HUES64 (cell line): ENCODE data around the gene SPAAR.

Source experiments
- H3K27ac ChIP-seq: 2 replicates; pipeline ENCODE4 v1.7.0; 2013; ENCODE audit warnings: low read depth, low read length, inconsistent platforms
- H3K27me3 ChIP-seq: 2 replicates; pipeline ENCODE4 v1.6.1; 2013; ENCODE audit warnings: mild to moderate bottlenecking, low read length; ENCODE audit not compliant: insufficient read depth
- H3K36me3 ChIP-seq: 2 replicates; pipeline ENCODE4 v1.6.1; 2013; ENCODE audit warnings: mild to moderate bottlenecking, low read length; ENCODE audit not compliant: insufficient read depth
- H3K4me1 ChIP-seq: 2 replicates; pipeline ENCODE4 v1.6.1; 2013; ENCODE audit warnings: mild to moderate bottlenecking, low read length, moderate library complexity; ENCODE audit not compliant: insufficient read depth
- H3K4me3 ChIP-seq: 2 replicates; pipeline ENCODE4 v1.5.1; 2013; ENCODE audit warnings: mild to moderate bottlenecking, low read length, moderate library complexity
- H3K9ac ChIP-seq: 2 replicates; pipeline ENCODE4 v1.6.1; 2013; ENCODE audit warnings: mild to moderate bottlenecking, low read depth, low read length
- H3K9me3 ChIP-seq: 2 replicates; pipeline ENCODE4 v1.6.1; 2013; ENCODE audit warnings: low read depth, low read length; ENCODE audit not compliant: insufficient read depth
- WGBS: fragments of 150-250, 120-280 bp; methylation state at CpG from one replicate; pipeline ENCODE4 v1.1.7; 2013; ENCODE audit warnings: missing lambda C conversion rate; 5-methylcytosine and 5-hydroxymethylcytosine counted together

Gene SPAAR

DNA sequence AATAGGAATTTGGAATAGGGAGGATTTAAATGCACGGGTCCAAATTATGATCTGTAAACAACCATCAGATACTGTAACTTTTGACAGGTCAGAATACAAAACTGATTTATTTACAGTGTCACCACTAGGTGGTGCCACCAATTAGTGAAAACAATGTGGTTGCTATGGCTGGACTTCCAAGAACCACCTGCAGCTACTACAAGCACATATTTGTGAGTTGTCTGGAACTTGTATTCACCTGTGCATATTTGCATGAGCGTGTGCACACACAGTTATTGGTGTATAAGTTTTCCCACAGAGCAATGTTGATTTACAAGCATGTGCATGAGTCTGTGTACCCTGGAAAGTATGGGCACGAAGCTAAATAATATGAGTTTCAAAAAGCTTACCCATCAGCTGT lies 6.2 kb upstream of the SPAAR start:
- Histone ChIP-seq H3K27me3 (peaks cover 3% of the 10 kb centered on the region; the same call in 1 of the 2 replicates), H3K9me3 (no peaks in the 10 kb centered on the region), H3K4me1 (peaks cover 15% of the 10 kb centered on the region), H3K4me3 (no peak overlapping the region), H3K9ac (no peak overlapping the region), H3K36me3 (no peaks in the 10 kb centered on the region), H3K27ac (no peak overlapping the region)
- 40% methylated on average over 3 of the region's 3 CpGs for WGBS

GRCh38 chr9:35904338-35904737 lies 5.0 kb upstream of the SPAAR start:
- Histone ChIP-seq H3K4me3 (no peak overlapping the region), H3K9me3 (no peaks in the 10 kb centered on the region), H3K27ac (no peak overlapping the region), H3K36me3 (no peaks in the 10 kb centered on the region), H3K27me3 (peaks cover 3% of the 10 kb centered on the region; the same call in 1 of the 2 replicates), H3K9ac (no peak overlapping the region), H3K4me1 (peaks cover 28% of the 10 kb centered on the region)
- 94% methylated on average over 6 of the region's 8 CpGs for WGBS

DNA sequence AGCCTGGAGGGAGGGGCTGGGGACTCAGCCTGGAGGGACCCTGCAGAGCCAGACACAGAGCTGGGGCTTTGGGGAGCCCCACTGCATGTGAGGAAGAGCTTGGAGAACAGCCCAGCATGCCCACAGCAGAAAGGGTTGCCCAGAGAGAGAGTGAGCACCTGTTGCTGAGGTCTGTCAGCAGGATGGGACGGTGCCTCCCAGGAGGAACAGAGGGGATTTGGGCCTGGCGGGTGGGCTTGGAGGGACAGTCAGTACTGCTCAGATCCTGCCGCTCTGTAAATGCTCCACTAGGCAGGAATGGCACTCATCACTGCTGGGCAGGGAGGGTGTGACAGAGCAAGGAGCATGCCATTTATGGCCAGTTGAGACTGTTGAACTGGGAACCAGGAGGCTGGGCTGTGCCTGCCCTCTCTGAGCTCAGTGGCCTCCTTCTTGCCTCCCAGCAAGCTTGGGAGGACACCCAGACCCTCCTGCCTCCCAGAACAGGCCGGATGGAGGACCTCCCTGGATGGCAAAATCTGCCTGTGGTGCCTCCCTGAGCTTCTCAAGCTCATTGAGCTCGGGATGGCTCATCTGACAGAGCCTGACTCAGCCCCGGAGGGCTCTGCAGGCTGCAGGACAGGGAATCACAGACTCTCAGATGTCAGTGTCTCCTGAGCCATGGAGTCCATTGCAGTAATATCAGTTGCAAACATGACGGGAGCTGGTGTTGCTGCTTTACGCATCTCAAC lies 4.1 kb upstream of the SPAAR start:
- no peak overlapping the region for H3K27ac ChIP-seq
- H3K36me3 ChIP-seq, result no peaks in the 10 kb centered on the region
- H3K9ac ChIP-seq, result no peak overlapping the region
- no peak overlapping the region for H3K4me3 ChIP-seq
- H3K4me1 ChIP-seq, result peaks cover 34% of the 10 kb centered on the region
- no peaks in the 10 kb centered on the region for H3K9me3 ChIP-seq
- peaks cover 3% of the 10 kb centered on the region; the same call in 1 of the 2 replicates for H3K27me3 ChIP-seq
- 87% methylated on average over 8 of the region's 8 CpGs for WGBS

GRCh38 chr9:35905912-35906679 lies 3.2 kb upstream of the SPAAR start, which contains the start of gene HRCT1:
TSS of gene HRCT1 (plus strand) at chr9:35906202. CDS start at chr9:35906288, 86 bp downstream.
- H3K4me3 ChIP-seq, result no peak within 1 kb of the TSS
- peaks cover 38% of the 10 kb centered on the region for H3K4me1 ChIP-seq
- no peaks in the 10 kb centered on the region for H3K9me3 ChIP-seq
- H3K36me3 ChIP-seq, result no peaks in the 10 kb centered on the region
- peak within 1 kb of the TSS; percentile 81; the same call in 1 of the 2 replicates for H3K27ac ChIP-seq
- 93% methylated on average over 27 of the region's 30 CpGs for WGBS
- peaks cover 2% of the 10 kb centered on the region; the same call in 1 of the 2 replicates for H3K27me3 ChIP-seq
- peak within 1 kb of the TSS; percentile 56; the same call in 1 of the 2 replicates for H3K9ac ChIP-seq

GRCh38 chr9:35906923-35907699 lies 2.2 kb upstream of the SPAAR start:
- Histone ChIP-seq H3K9me3 (no peaks in the 10 kb centered on the region), H3K27me3 (no peaks in the 10 kb centered on the region; the same call in 1 of the 2 replicates)
- WGBS, result 60% methylated on average over 14 of the region's 14 CpGs

GRCh38 chr9:35907711-35908503 lies 1.4 kb upstream of the SPAAR start:
- H3K9me3 ChIP-seq, result no peaks in the 10 kb centered on the region
- H3K27ac ChIP-seq, result peak overlapping the region; percentile 81
- peak overlapping the region; percentile 56; the same call in 1 of the 2 replicates for H3K9ac ChIP-seq
- no peaks in the 10 kb centered on the region for H3K36me3 ChIP-seq
- no peaks in the 10 kb centered on the region for H3K27me3 ChIP-seq
- WGBS, result 39% methylated on average over 13 of the region's 13 CpGs
- no peak overlapping the region for H3K4me3 ChIP-seq
- peaks cover 38% of the 10 kb centered on the region for H3K4me1 ChIP-seq

More at GRCh38 chr9:35906923-35907699, 2.2 kb upstream of the SPAAR start:
- no peak overlapping the region for H3K4me3 ChIP-seq
- H3K9ac ChIP-seq, result peak overlapping the region; percentile 56; the same call in 1 of the 2 replicates
- H3K27ac ChIP-seq, result peak overlapping the region; percentile 81
- no peaks in the 10 kb centered on the region for H3K36me3 ChIP-seq
- H3K4me1 ChIP-seq, result peaks cover 38% of the 10 kb centered on the region

GRCh38 chr9:35908504-35909125 lies 675 bp upstream of the SPAAR start:
- peak overlapping the region; percentile 81 for H3K27ac ChIP-seq
- H3K4me1 ChIP-seq, result peaks cover 38% of the 10 kb centered on the region
- 74% methylated on average over 9 of the region's 9 CpGs for WGBS
- H3K4me3 ChIP-seq, result no peak overlapping the region
- H3K36me3 ChIP-seq, result no peaks in the 10 kb centered on the region
- H3K9me3 ChIP-seq, result no peaks in the 10 kb centered on the region
- peak overlapping the region; percentile 56; the same call in 1 of the 2 replicates for H3K9ac ChIP-seq
- H3K27me3 ChIP-seq, result no peaks in the 10 kb centered on the region

DNA sequence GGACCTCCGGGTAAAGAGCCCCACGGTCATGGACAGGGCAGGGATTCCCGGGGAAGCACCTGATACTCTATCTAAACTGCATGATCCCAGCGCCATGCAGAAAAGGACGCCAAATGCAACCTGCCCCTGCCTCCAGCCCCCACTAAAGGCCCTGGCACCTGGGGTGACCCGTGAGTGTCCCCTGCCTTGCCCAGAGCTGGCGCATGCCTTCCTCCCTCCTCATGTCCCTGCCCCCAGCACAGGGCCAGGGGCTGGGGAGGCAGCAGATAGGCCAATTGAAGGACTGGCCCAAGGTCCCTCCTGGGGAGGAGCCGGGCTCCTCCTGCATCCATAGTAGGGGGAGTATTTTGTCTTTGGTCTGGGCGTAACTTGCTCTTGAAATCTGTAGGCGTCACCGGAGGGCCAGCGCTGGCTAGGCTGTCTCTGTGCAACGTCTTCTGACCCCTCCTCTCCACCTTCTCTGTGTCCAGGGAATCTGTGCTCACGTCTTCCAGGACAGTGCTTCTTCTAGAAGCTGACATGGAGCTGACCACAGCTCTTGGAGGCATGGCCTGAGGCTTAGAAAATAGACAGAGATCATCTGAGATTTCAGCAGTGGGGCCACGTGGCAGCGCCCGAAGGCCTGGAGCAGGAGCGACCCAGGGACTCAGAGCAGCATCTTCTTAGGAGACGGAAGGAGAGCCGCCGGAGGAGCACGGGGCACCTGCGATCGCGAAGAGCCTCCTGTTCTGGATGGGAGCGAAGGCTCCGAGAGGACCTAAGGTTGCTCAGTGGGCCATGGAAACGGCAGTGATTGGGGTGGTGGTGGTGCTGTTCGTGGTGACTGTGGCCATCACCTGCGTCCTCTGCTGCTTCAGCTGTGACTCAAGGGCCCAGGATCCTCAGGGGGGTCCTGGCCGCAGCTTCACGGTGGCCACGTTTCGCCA lies 660 bp downstream of the SPAAR start:
- 92% methylated on average over 34 of the region's 34 CpGs for WGBS
- no peak overlapping the region for H3K9ac ChIP-seq

GRCh38 chr9:35910613-35911359 lies 1.5 kb downstream of the SPAAR start:
- WGBS, result 84% methylated on average over 14 of the region's 14 CpGs
- H3K9me3 ChIP-seq, result no peaks in the 10 kb centered on the region

More for the DNA sequence above, 660 bp downstream of the SPAAR start:
- Histone ChIP-seq H3K36me3 (no peaks in the 10 kb centered on the region), H3K27ac (no peak overlapping the region), H3K4me3 (no peak overlapping the region), H3K9me3 (no peaks in the 10 kb centered on the region), H3K4me1 (peaks cover 38% of the 10 kb centered on the region), H3K27me3 (no peaks in the 10 kb centered on the region)

More at GRCh38 chr9:35910613-35911359, 1.5 kb downstream of the SPAAR start:
- peaks cover 38% of the 10 kb centered on the region for H3K4me1 ChIP-seq
- H3K27ac ChIP-seq, result no peak overlapping the region
- no peak overlapping the region for H3K9ac ChIP-seq
- H3K36me3 ChIP-seq, result no peaks in the 10 kb centered on the region
- H3K4me3 ChIP-seq, result no peak overlapping the region
- no peaks in the 10 kb centered on the region for H3K27me3 ChIP-seq
